ENCODE results near the gene SNTB2.

Gene SNTB2

GRCh38 chr16:69150146-69150865, 36.7 kb upstream of the SNTB2 start:
- Histone ChIP-seq H2BK12ac (ENCODE audit: low read length in 2 of 2) (peak overlapping the region in 1 of 2 experiments; percentile 84), H3K27ac (ENCODE audit: low read length, poor library complexity, severe bottlenecking) (no peak overlapping the region), H3K23ac (ENCODE audit: low read length in 2 of 2) (no peak overlapping the region), H2AFZ (ENCODE audit: low read depth, low read length) (no peak overlapping the region), H3K36me3 (ENCODE audit: control insufficient read depth in 1 of 2, insufficient read depth in 2 of 2, low read depth in 1 of 2, low read length in 2 of 2) (peaks cover 45 to 59% of the 10 kb centered on the region in 2 experiments), H2BK120ac (ENCODE audit: low read depth, low read length) (no peak overlapping the region), H3K79me1 (replicated peaks; ENCODE audit: low read length, poor library complexity, severe bottlenecking) (peaks cover 18% of the 10 kb centered on the region), H4K8ac (ENCODE audit: low read length) (no peak overlapping the region), H3K18ac (ENCODE audit: low read depth in 1 of 2, low read length in 2 of 2) (no peak overlapping the region), H3K9me3 (ENCODE audit: control insufficient read depth, low read length) (no peaks in the 10 kb centered on the region), H3K9ac (ENCODE audit: low read length) (no peak overlapping the region), H2AK5ac (ENCODE audit: low read length, severe bottlenecking) (no peak overlapping the region), H4K91ac (ENCODE audit: low read length) (no peak overlapping the region), H3K27me3 (ENCODE audit: control insufficient read depth in 1 of 2, insufficient read depth in 1 of 2, low read length in 2 of 2) (no peaks in the 10 kb centered on the region), H3K4me2 (ENCODE audit: low read length, poor library complexity, severe bottlenecking) (no peak overlapping the region), H3K14ac (ENCODE audit: low read length in 2 of 2) (no peak overlapping the region), H3K4me3 (ENCODE audit: insufficient read depth in 1 of 2, low read depth in 1 of 2, low read length in 2 of 2) (no peak overlapping the region), H2BK5ac (ENCODE audit: low read depth, low read length, poor library complexity, severe bottlenecking) (no peak overlapping the region), H2BK15ac (ENCODE audit: low read depth, poor library complexity, severe bottlenecking) (no peak overlapping the region), H3K4ac (ENCODE audit: low read depth in 1 of 2, low read length in 2 of 2) (no peak overlapping the region), H3K4me1 (ENCODE audit: control insufficient read depth, insufficient read depth, low read depth, low read length) (no peaks in the 10 kb centered on the region)
- WGBS: 74% methylated on average over 13 of the region's 16 CpGs
- peak; percentile 81 for DNase-seq

- no peak overlapping the region for H2BK15ac ChIP-seq (ENCODE audit: low read depth, poor library complexity, severe bottlenecking)
- H3K79me1 ChIP-seq (replicated peaks; ENCODE audit: low read length, poor library complexity, severe bottlenecking): peaks cover 19% of the 10 kb centered on the region
- H3K23ac ChIP-seq (ENCODE audit: low read length in 2 of 2): no peak overlapping the region
- no peak overlapping the region for H4K91ac ChIP-seq (ENCODE audit: low read length)
- no peak overlapping the region for H4K8ac ChIP-seq (ENCODE audit: low read length)
- H2AFZ ChIP-seq (ENCODE audit: low read depth, low read length): no peak overlapping the region
- no peak overlapping the region for H2BK5ac ChIP-seq (ENCODE audit: low read depth, low read length, poor library complexity, severe bottlenecking)
- H3K14ac ChIP-seq (ENCODE audit: low read length in 2 of 2): no peak overlapping the region
- no peak overlapping the region for H3K4ac ChIP-seq (ENCODE audit: low read depth in 1 of 2, low read length in 2 of 2)
- H3K27ac ChIP-seq (ENCODE audit: low read length, poor library complexity, severe bottlenecking): no peak overlapping the region
- H3K4me1 ChIP-seq (ENCODE audit: control insufficient read depth, insufficient read depth, low read depth, low read length): no peaks in the 10 kb centered on the region
- H2BK12ac ChIP-seq (ENCODE audit: low read length in 2 of 2): no peak overlapping the region
- H3K9me3 ChIP-seq (ENCODE audit: control insufficient read depth, low read length): no peaks in the 10 kb centered on the region
- no peaks in the 10 kb centered on the region for H3K27me3 ChIP-seq (ENCODE audit: control insufficient read depth in 1 of 2, insufficient read depth in 1 of 2, low read length in 2 of 2)
- H3K36me3 ChIP-seq (ENCODE audit: control insufficient read depth in 1 of 2, insufficient read depth in 2 of 2, low read depth in 1 of 2, low read length in 2 of 2): peaks cover 49 to 84% of the 10 kb centered on the region in 2 experiments
- no peak overlapping the region for H3K18ac ChIP-seq (ENCODE audit: low read depth in 1 of 2, low read length in 2 of 2)
- no peak overlapping the region for H3K9ac ChIP-seq (ENCODE audit: low read length)
- no peak overlapping the region for H3K4me3 ChIP-seq (ENCODE audit: insufficient read depth in 1 of 2, low read depth in 1 of 2, low read length in 2 of 2)
- no peak overlapping the region for H3K4me2 ChIP-seq (ENCODE audit: low read length, poor library complexity, severe bottlenecking)
- no peak overlapping the region for H2BK120ac ChIP-seq (ENCODE audit: low read depth, low read length)
- no peak overlapping the region for H2AK5ac ChIP-seq (ENCODE audit: low read length, severe bottlenecking)
- DNase-seq: no peak
- no CpG with 5 or more reads among the region's 3 CpGs for WGBS
Observed at GRCh38 chr16:69157196-69157595, 29.8 kb upstream of the SNTB2 start.

DNA sequence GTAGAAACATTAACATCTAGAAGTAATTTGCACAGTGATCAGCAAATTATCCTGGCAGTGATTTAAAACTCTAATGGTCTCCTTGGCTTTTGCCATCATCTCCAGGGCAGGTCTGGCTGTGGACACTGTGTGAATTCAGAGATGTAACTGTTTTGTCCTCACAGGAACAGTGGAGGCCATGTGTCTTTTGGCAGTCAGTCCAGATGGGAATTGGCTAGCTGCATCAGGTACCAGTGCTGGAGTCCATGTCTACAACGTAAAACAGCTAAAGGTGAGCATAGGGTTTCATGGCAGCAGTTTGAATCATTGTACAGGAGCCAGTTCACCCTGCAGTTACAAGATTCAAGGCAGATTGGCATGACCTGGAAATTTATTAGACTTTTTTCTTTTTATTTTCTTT, 26.8 kb upstream of the SNTB2 start:
- Histone ChIP-seq H3K4me2 (ENCODE audit: low read length, poor library complexity, severe bottlenecking) (no peak overlapping the region), H3K4ac (ENCODE audit: low read depth in 1 of 2, low read length in 2 of 2) (no peak overlapping the region), H2BK5ac (ENCODE audit: low read depth, low read length, poor library complexity, severe bottlenecking) (no peak overlapping the region), H3K79me1 (replicated peaks; ENCODE audit: low read length, poor library complexity, severe bottlenecking) (peaks cover 17% of the 10 kb centered on the region), H3K4me1 (ENCODE audit: control insufficient read depth, insufficient read depth, low read depth, low read length) (no peaks in the 10 kb centered on the region), H2BK120ac (ENCODE audit: low read depth, low read length) (no peak overlapping the region), H2BK12ac (ENCODE audit: low read length in 2 of 2) (no peak overlapping the region), H3K18ac (ENCODE audit: low read depth in 1 of 2, low read length in 2 of 2) (no peak overlapping the region), H3K9ac (ENCODE audit: low read length) (no peak overlapping the region), H3K4me3 (ENCODE audit: insufficient read depth in 1 of 2, low read depth in 1 of 2, low read length in 2 of 2) (no peak overlapping the region), H3K27ac (ENCODE audit: low read length, poor library complexity, severe bottlenecking) (no peak overlapping the region), H2AK5ac (ENCODE audit: low read length, severe bottlenecking) (no peak overlapping the region), H3K14ac (ENCODE audit: low read length in 2 of 2) (no peak overlapping the region), H4K91ac (ENCODE audit: low read length) (no peak overlapping the region), H3K27me3 (ENCODE audit: control insufficient read depth in 1 of 2, insufficient read depth in 1 of 2, low read length in 2 of 2) (no peaks in the 10 kb centered on the region), H3K9me3 (ENCODE audit: control insufficient read depth, low read length) (no peaks in the 10 kb centered on the region), H3K36me3 (ENCODE audit: control insufficient read depth in 1 of 2, insufficient read depth in 2 of 2, low read depth in 1 of 2, low read length in 2 of 2) (peaks cover 42 to 78% of the 10 kb centered on the region in 2 experiments), H4K8ac (ENCODE audit: low read length) (no peak overlapping the region), H2BK15ac (ENCODE audit: low read depth, poor library complexity, severe bottlenecking) (no peak overlapping the region), H3K23ac (ENCODE audit: low read length in 2 of 2) (no peak overlapping the region), H2AFZ (ENCODE audit: low read depth, low read length) (no peak overlapping the region)
- 100% methylated on average over 1 of the region's 1 CpG for WGBS
- no peak for DNase-seq

DNA sequence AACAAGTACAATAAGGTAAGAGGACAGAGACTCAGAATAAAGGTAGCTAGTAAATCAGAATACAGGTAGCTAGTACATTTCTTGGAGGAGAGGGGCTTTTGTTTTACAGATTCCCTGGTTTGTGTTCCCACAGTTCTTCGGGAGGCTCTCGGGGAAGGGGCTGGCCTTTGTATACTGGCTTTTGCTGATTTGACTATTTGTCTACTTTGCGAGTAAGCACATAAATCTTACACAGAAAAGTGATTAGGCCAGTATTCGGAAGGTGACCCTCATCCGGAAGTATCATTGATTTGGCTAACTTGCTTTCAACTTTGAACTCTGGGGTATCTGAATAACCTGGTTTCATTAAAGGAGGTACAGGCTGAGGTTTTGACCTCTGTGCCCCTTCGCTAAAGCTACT, 21.4 kb upstream of the SNTB2 start:
- Histone ChIP-seq H3K4me3 (ENCODE audit: insufficient read depth in 1 of 2, low read depth in 1 of 2, low read length in 2 of 2) (no peak overlapping the region), H3K4ac (ENCODE audit: low read depth in 1 of 2, low read length in 2 of 2) (no peak overlapping the region), H3K36me3 (ENCODE audit: control insufficient read depth in 1 of 2, insufficient read depth in 2 of 2, low read depth in 1 of 2, low read length in 2 of 2) (peaks cover 37 to 81% of the 10 kb centered on the region in 2 experiments), H4K8ac (ENCODE audit: low read length) (no peak overlapping the region), H2AFZ (ENCODE audit: low read depth, low read length) (no peak overlapping the region), H3K18ac (ENCODE audit: low read depth in 1 of 2, low read length in 2 of 2) (no peak overlapping the region), H2BK15ac (ENCODE audit: low read depth, poor library complexity, severe bottlenecking) (no peak overlapping the region), H3K4me2 (ENCODE audit: low read length, poor library complexity, severe bottlenecking) (no peak overlapping the region), H2BK5ac (ENCODE audit: low read depth, low read length, poor library complexity, severe bottlenecking) (no peak overlapping the region), H3K14ac (ENCODE audit: low read length in 2 of 2) (no peak overlapping the region), H3K4me1 (ENCODE audit: control insufficient read depth, insufficient read depth, low read depth, low read length) (peaks cover 6% of the 10 kb centered on the region), H2BK12ac (ENCODE audit: low read length in 2 of 2) (no peak overlapping the region), H3K27ac (ENCODE audit: low read length, poor library complexity, severe bottlenecking) (no peak overlapping the region), H4K91ac (ENCODE audit: low read length) (no peak overlapping the region), H3K79me1 (replicated peaks; ENCODE audit: low read length, poor library complexity, severe bottlenecking) (peaks cover 13% of the 10 kb centered on the region), H3K9me3 (ENCODE audit: control insufficient read depth, low read length) (no peaks in the 10 kb centered on the region), H3K27me3 (ENCODE audit: control insufficient read depth in 1 of 2, insufficient read depth in 1 of 2, low read length in 2 of 2) (no peaks in the 10 kb centered on the region), H3K9ac (ENCODE audit: low read length) (no peak overlapping the region), H2AK5ac (ENCODE audit: low read length, severe bottlenecking) (no peak overlapping the region), H2BK120ac (ENCODE audit: low read depth, low read length) (no peak overlapping the region), H3K23ac (ENCODE audit: low read length in 2 of 2) (no peak overlapping the region)
- WGBS: 93% methylated on average over 6 of the region's 6 CpGs
- DNase-seq: no peak
